Smooth muscle cell of trachea (primary cell): ENCODE measurements around the gene SCD. TPM values are rescaled to one million over a fixed set of nuclear protein-coding genes. Genes with fewer than 3 reads are reported as not detected.

Experiments used
- total RNA-seq: library from RNA; depleted of rRNA; stranded (reverse); fragments of >200 nt; gene quantifications from 2 replicates; pipeline ENCODE4 v1.2.1, GENCODE V29; 2014

SCD gene
- 237 and 645 TPM in 2 replicates for total RNA-seq

DNA sequence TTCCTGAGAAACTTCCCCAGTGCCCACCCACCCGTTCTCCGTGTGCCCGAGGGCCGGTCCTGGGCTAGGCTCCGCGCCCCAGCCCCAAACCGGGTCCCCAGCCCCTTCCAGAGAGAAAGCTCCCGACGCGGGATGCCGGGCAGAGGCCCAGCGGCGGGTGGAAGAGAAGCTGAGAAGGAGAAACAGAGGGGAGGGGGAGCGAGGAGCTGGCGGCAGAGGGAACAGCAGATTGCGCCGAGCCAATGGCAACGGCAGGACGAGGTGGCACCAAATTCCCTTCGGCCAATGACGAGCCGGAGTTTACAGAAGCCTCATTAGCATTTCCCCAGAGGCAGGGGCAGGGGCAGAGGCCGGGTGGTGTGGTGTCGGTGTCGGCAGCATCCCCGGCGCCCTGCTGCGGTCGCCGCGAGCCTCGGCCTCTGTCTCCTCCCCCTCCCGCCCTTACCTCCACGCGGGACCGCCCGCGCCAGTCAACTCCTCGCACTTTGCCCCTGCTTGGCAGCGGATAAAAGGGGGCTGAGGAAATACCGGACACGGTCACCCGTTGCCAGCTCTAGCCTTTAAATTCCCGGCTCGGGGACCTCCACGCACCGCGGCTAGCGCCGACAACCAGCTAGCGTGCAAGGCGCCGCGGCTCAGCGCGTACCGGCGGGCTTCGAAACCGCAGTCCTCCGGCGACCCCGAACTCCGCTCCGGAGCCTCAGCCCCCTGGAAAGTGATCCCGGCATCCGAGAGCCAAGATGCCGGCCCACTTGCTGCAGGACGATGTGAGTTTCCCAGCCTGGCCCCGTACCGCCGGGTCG is at the start of gene SCD:
Gene SCD, plus strand, starts transcription at position 469 of the 803 bp plus-strand sequence. Its CDS starts 272 bp downstream, at position 741.

DNA sequence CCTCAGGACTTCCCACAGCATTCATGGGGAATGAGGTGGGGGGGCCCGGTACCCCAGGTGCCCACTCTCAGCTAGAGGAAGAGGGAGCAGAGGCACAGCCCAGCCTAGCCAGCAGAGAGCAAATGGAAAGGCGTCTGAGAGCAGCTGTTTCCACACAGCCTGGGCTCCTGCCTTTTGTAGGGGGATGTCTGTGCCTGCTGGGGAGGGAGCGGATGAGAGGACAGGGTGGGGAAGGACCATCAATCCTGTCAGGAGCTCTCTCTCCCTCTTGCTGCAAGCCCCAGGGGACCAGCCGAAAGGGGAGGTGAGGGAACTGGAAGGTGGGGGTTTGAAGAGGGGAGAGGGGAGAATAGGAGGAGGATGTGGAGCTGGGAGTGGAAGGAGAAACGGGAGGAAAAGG is 17.0 kb upstream of the SCD start, which contains the start of gene PKD2L1:
Gene PKD2L1, minus strand, starts transcription at position 150 of the 400 bp plus-strand sequence. Its CDS starts 125 bp downstream, at position 25.

Other genes starting within 250 kb of the SCD start
- 51.8 and 99.8 TPM in 2 replicates for gene ERLIN1, start 161.2 kb upstream of the SCD start, total RNA-seq
- gene CHUK, start 117.6 kb upstream of the SCD start, total RNA-seq = 18.2 and 25.3 TPM in 2 replicates
- 27.1 and 42.5 TPM in 2 replicates for gene CWF19L1, start 79.6 kb upstream of the SCD start, total RNA-seq
- gene BLOC1S2, start 60.6 kb upstream of the SCD start, total RNA-seq = 57.2 and 62.8 TPM in 2 replicates
- not detected in 2 replicates for gene PKD2L1, start 17.0 kb upstream of the SCD start, total RNA-seq
- not detected in 2 replicates for gene WNT8B, start 115.8 kb downstream of the SCD start, total RNA-seq
- 2.2 and 4.1 TPM in 2 replicates for gene SEC31B, start 172.6 kb downstream of the SCD start, total RNA-seq
- 120 and 157 TPM in 2 replicates for gene NDUFB8, start 182.6 kb downstream of the SCD start, total RNA-seq
- gene HIF1AN, start 188.7 kb downstream of the SCD start, total RNA-seq = 12.7 and 18.2 TPM in 2 replicates